Heart left ventricle (tissue), 16 donors: Measurements from ENCODE around the gene PCNX3. TPM values are rescaled to one million over a fixed set of nuclear protein-coding genes. Genes with fewer than 3 reads are reported as not detected.

ENCODE experiments used
- ATAC-seq, 4 donors: fragments of 200-7000 bp; cut with Tn5 transposase; one replicate each; pipeline ENCODE4 v1.9.1; 2020 to 2022; ENCODE audit warnings: moderate library complexity in 4 of 4, mild to moderate bottlenecking in 3 of 4, moderate number of reproducible peaks in 1 of 4
- DNase-seq, 5 donors: peaks; one replicate each; pipeline ENCODE4 v3.0.0-alpha.2; 2020
- H3K27ac ChIP-seq, 12 donors: fragments of 200-600 bp; sonication (generic) in 4 of 12; one replicate each; pipeline versions ENCODE4 v1.5.0 to v1.8.0; 2016 to 2022; ENCODE audit warnings: mild to moderate bottlenecking in 2 of 12
- H3K27me3 ChIP-seq, 9 donors: fragments of 200-600 bp; sonication (generic) in 2 of 9; one replicate each; pipeline versions ENCODE4 v1.5.1 to v1.8.0; 2016 to 2022; ENCODE audit warnings: mild to moderate bottlenecking in 3 of 9
- H3K36me3 ChIP-seq, 9 donors: fragments of 200-600 bp; sonication (generic) in 2 of 9; one replicate each; pipeline versions ENCODE4 v1.5.0 to v1.8.0; 2018 to 2022; ENCODE audit warnings: mild to moderate bottlenecking in 2 of 9
- H3K4me1 ChIP-seq, 12 donors: fragments of 200-600 bp; sonication (generic) in 4 of 12; one replicate each; pipeline versions ENCODE4 v1.5.0 to v1.8.0; 2016 to 2022; ENCODE audit warnings: mild to moderate bottlenecking in 3 of 12
- H3K4me3 ChIP-seq, 12 donors: fragments of 200-600 bp; sonication (generic) in 4 of 12; one replicate each; pipeline versions ENCODE4 v1.5.0 to v1.8.0; 2017 to 2022; ENCODE audit warnings: mild to moderate bottlenecking in 9 of 12, moderate library complexity in 4 of 12
- H3K9me3 ChIP-seq, 12 donors: fragments of 200-600 bp; sonication (generic) in 4 of 12; one replicate each; pipeline versions ENCODE4 v1.5.0 to v1.8.0; 2016 to 2022; ENCODE audit warnings: mild to moderate bottlenecking in 1 of 12
- POLR2A ChIP-seq, 2 donors: fragments of 450-650 bp; IDR thresholded peaks; one replicate each; pipeline ENCODE4 v1.6.1; 2017; ENCODE audit warnings: antibody characterized with exemption in 2 of 2, mild to moderate bottlenecking in 2 of 2, moderate library complexity in 2 of 2
- WGBS, 4 donors: extraction: QIAGEN DNeasy Blood & Tissue Kit in 2 of 4; methylation state at CpG; one replicate each; pipeline versions ENCODE4 v1.1.5 to v1.1.7; 2013 to 2018; 5-methylcytosine and 5-hydroxymethylcytosine counted together
- intact Hi-C, 10 donors: fragments of 100-400 bp; cut with DNase I; formaldehyde crosslinking; loops; one replicate each; pipeline versions ENCODE4 v1.11.1 to v1.14.2; 2022
- polyA plus RNA-seq, 2 donors: library from polyadenylated mRNA; stranded (reverse); fragments of 200-250 nt; gene quantifications; one replicate each; pipeline ENCODE4 v1.2.3, GENCODE V29; 2013
- total RNA-seq, 9 donors: library from RNA; depleted of rRNA in 2 of 9; stranded (reverse); fragments of >200 nt in 2 of 9; fragmentation: NEBNext Ultra II Directional in 3 of 9; extraction: Animal tissue kit (Norgen Biotek cat#: 25700) in 3 of 9; gene quantifications; one replicate each; pipeline versions ENCODE4 v1.1.0 to v1.2.4, GENCODE V29; 2016 to 2023
- TF ChIP-seq, protein P1 (sequence below), 12 donors: fragments of 200-600 bp; sonication (generic) in 4 of 12; IDR thresholded peaks; one replicate each; pipeline versions ENCODE4 v1.5.0 to v1.8.0; 2018 to 2022; ENCODE audit warnings: antibody characterized with exemption in 12 of 12, mild to moderate bottlenecking in 5 of 12
- donor health status: ischemic (EF 13 %, LVEDD 7.1; RV severe dilation, severe dysfunction).
- donor health status: healthy with polysubstance abuse.
- donor health status: DM: no; HTN: yes; CAD: no.
- donor health status: DM: no; HTN: no; CAD: no.
- donor health status: ischemic (EF 25% LVEDD 6.9; RV normal size, moderate dysfunction).
- donor health status: ischemic (EF 25% LVEDD 5.7; RV mildly dilated, moderate dysfunction).
- donor health status: healthy.
- donor health status: DM: yes; HTN: yes; CAD: no.
- donor health status: ischemic (EF 35%, LVEDD 5.7; RV mildly dilated, moderate dysfunction).
- donor health status: nonischemic (EF 11% LVEDD 7.7; RV severe dilation, severe dysfunction).
- donor health status: DM: yes; HTN: yes; CAD: no.
- donor health status: PGD.
- donor health status: ischemic (EF 29% LVEDD 5.4; RV normal size, mild dysfunction).
- donor health status: nonischemic (EF 23%, LVEDD 6.1; RV moderate dilation, normal function).

Gene PCNX3
- total and polyA plus RNA-seq, 11 donors, result 7.1 to 23.4 (median 14.4) TPM

- intact Hi-C loops, result loop anchor here in 7 of 10 donors (5.0 to 10.0 kb wide), 6 partner anchors 77 to 372 kb away; no protein-coding TSS in a partner anchor
- ATAC-seq, result no peak
- 85 to 89% (median 86%) methylated on average over 16 to 30 of the region's 30 CpGs for WGBS, 4 donors
Observed at GRCh38 chr11:65624931-65625627, 9.5 kb downstream of the PCNX3 start.

GRCh38 chr11:65625628-65626342 is 10.2 kb downstream of the PCNX3 start:
- TF ChIP-seq POLR2A (IDR thresholded peaks at IDR 0.05), result no peak
- TF ChIP-seq, protein P1, sequence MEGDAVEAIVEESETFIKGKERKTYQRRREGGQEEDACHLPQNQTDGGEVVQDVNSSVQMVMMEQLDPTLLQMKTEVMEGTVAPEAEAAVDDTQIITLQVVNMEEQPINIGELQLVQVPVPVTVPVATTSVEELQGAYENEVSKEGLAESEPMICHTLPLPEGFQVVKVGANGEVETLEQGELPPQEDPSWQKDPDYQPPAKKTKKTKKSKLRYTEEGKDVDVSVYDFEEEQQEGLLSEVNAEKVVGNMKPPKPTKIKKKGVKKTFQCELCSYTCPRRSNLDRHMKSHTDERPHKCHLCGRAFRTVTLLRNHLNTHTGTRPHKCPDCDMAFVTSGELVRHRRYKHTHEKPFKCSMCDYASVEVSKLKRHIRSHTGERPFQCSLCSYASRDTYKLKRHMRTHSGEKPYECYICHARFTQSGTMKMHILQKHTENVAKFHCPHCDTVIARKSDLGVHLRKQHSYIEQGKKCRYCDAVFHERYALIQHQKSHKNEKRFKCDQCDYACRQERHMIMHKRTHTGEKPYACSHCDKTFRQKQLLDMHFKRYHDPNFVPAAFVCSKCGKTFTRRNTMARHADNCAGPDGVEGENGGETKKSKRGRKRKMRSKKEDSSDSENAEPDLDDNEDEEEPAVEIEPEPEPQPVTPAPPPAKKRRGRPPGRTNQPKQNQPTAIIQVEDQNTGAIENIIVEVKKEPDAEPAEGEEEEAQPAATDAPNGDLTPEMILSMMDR (IDR thresholded peaks at IDR 0.05), result peak; percentile 51 to 75 (median 68)
- no peak overlapping the region for H3K4me3 ChIP-seq
- peaks cover 2 to 100% (median 94%) of the 10 kb centered on the region in 9 donors for H3K36me3 ChIP-seq
- H3K27ac ChIP-seq, result no peak overlapping the region
- H3K27me3 ChIP-seq, result no peaks in the 10 kb centered on the region
- WGBS, 4 donors, result 56 to 83% (median 65%) methylated on average over 22 to 30 of the region's 30 CpGs
- H3K4me1 ChIP-seq, result peaks cover 0 to 19% (median 6%) of the 10 kb centered on the region in 12 donors
- intact Hi-C loops, result loop anchor here in 7 of 10 donors (1.0 to 10.0 kb wide), 7 partner anchors 77 to 372 kb away; no protein-coding TSS in a partner anchor
- no peaks in the 10 kb centered on the region for H3K9me3 ChIP-seq
- ATAC-seq (peak; percentile 57 to 82 (median 74)), DNase-seq (peak; percentile 64 to 84 (median 71))

More at GRCh38 chr11:65624931-65625627, 9.5 kb downstream of the PCNX3 start:
- TF ChIP-seq, protein P1 (IDR thresholded peaks at IDR 0.05), result no peak
- no peak for TF ChIP-seq POLR2A (IDR thresholded peaks at IDR 0.05)
- no peak overlapping the region for H3K27ac ChIP-seq
- H3K27me3 ChIP-seq, result no peaks in the 10 kb centered on the region
- H3K9me3 ChIP-seq, result no peaks in the 10 kb centered on the region
- H3K4me1 ChIP-seq, result peaks cover 0 to 13% (median 6%) of the 10 kb centered on the region in 12 donors
- H3K36me3 ChIP-seq, result peaks cover 2 to 100% (median 94%) of the 10 kb centered on the region in 9 donors
- H3K4me3 ChIP-seq, result no peak overlapping the region
- DNase-seq, result no peak

GRCh38 chr11:65627202-65627601 is 11.6 kb downstream of the PCNX3 start:
- H3K27me3 ChIP-seq, result no peaks in the 10 kb centered on the region
- intact Hi-C loops, result loop anchor here in 7 of 10 donors (5.0 to 10.0 kb wide), 6 partner anchors 75 to 370 kb away; no protein-coding TSS in a partner anchor
- WGBS, 4 donors, result 94 to 96% (median 95%) methylated on average over 10 to 13 of the region's 13 CpGs
- DNase-seq, result no peak
- H3K9me3 ChIP-seq, result no peaks in the 10 kb centered on the region
- H3K36me3 ChIP-seq, result peaks cover 2 to 100% (median 89%) of the 10 kb centered on the region in 9 donors
- TF ChIP-seq, protein P1 (IDR thresholded peaks at IDR 0.05), result no peak
- no peak for TF ChIP-seq POLR2A (IDR thresholded peaks at IDR 0.05)
- no peak overlapping the region for H3K27ac ChIP-seq
- peaks cover 0 to 19% (median 6%) of the 10 kb centered on the region in 12 donors for H3K4me1 ChIP-seq
- ATAC-seq, result no peak
- no peak overlapping the region for H3K4me3 ChIP-seq

DNA sequence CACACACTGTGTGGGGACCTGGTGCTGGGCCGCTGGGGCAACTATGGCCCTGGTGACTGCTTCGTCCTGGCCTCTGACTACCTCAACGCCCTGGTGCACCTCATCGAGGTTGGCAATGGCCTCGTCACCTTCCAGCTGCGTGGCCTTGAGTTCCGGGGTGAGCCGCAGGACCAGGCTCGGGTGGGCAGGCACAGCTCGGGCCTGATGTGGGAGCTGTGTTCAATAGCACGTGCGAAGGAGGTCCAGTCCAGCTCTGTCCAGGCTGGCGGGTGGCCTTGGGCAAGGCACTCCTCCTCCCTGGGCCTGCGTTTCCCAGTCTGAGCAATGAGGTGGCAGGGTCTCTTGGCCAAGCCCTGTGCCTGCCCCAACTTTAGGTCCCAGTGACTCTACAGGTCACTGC is 14.0 kb downstream of the PCNX3 start:
- H3K4me3 ChIP-seq, result no peak overlapping the region
- H3K4me1 ChIP-seq, result peaks cover 0 to 19% (median 8%) of the 10 kb centered on the region in 12 donors
- DNase-seq, result no peak
- peaks cover 2 to 100% (median 86%) of the 10 kb centered on the region in 9 donors for H3K36me3 ChIP-seq
- H3K9me3 ChIP-seq, result no peaks in the 10 kb centered on the region
- TF ChIP-seq POLR2A (IDR thresholded peaks at IDR 0.05), result no peak
- TF ChIP-seq, protein P1 (IDR thresholded peaks at IDR 0.05), result no peak
- intact Hi-C loops, result loop anchor here in 7 of 10 donors (5.0 to 10.0 kb wide), 6 partner anchors 73 to 368 kb away; no protein-coding TSS in a partner anchor
- H3K27ac ChIP-seq, result no peak overlapping the region
- ATAC-seq, result no peak
- no peaks in the 10 kb centered on the region for H3K27me3 ChIP-seq
- 93 to 99% (median 95%) methylated on average over 4 to 14 of the region's 14 CpGs for WGBS, 4 donors
